NCI-H2107 treated with DMSO at 0.1 percent for 48 hours (cell line): ENCODE results near the gene ADNP.

Source experiments
- DNase-seq: peaks from one replicate; lab custom pipeline; 2025; ENCODE audit not compliant: unreplicated experiment; lab: John Stamatoyannopoulos, UW

ADNP gene

DNA sequence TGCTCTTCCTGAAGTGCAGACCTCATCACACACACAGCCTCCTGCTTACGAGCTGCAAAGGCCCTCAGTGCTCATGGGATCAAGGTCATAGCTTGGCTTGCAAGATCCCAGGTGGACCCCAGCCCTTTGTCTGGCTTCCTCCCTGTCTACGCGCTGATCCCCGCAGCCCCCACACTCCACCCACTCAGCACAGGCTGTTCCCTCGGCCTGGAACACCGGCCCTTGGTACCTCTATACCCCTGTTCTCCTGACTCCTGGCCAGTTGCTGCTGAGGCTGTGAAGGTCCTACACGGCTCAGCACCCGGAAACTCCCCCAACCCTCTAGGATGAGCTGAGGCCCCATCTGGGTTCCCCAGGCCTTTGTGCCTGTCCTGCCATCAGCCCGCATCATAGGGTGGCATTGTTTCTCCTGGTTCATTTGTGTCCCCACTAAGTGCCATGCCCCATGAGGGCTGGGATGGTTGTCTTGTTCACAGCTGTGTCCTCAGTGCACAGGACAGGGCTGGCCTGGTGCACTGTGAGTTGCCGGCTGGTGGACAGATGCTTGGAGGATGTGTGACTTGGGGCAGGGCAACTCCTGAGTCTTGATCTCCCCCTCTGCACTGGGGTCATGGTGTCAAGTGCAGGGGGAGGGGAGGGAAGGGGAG, 57.0 kb downstream of the ADNP start:
- DNase-seq = no peak

GRCh38 chr20:50873585-50873984, 57.7 kb downstream of the ADNP start:
- DNase-seq = no peak

DNA sequence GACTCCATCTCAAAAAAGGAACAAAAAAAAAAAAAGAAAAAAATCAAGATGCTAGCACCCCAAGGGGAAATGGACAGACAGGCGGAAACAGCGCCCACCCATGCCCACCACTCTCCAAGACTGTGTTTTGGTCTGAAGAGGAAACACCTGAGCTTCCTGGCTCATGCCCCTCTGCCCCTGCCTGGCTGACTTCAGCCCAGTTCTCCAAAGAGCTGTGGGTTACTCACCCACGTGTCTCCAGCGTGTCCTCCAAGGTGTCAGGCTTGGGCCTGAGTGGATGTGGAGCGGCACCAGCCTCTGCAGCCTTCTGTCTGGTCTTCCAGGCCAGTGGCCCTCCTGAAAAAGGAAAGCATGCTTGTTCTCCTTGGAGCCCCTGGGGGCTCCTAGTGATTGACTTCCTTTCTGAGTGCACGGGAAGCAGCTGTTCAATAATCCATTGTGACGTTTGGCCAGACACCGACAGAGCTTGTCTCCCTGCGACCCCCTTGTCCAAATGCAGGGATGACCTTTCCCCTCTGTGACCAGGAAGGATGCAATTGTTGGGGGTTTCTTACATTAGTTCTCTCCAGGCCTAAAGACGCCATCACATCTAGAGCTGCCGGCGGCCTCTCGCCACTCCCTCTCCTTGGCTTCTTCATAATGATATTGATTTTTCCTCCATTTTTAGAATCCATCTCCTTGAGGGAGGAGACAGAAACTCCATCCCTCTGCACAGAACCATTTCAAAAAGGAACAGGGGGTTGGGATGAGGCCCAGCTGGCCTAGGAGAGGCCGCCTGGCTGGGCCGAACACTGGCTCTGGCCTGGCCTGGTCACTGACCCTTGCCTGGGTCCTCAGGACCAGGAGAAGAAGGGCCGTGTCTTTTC, 58.4 kb downstream of the ADNP start:
- no peak for DNase-seq

DNA sequence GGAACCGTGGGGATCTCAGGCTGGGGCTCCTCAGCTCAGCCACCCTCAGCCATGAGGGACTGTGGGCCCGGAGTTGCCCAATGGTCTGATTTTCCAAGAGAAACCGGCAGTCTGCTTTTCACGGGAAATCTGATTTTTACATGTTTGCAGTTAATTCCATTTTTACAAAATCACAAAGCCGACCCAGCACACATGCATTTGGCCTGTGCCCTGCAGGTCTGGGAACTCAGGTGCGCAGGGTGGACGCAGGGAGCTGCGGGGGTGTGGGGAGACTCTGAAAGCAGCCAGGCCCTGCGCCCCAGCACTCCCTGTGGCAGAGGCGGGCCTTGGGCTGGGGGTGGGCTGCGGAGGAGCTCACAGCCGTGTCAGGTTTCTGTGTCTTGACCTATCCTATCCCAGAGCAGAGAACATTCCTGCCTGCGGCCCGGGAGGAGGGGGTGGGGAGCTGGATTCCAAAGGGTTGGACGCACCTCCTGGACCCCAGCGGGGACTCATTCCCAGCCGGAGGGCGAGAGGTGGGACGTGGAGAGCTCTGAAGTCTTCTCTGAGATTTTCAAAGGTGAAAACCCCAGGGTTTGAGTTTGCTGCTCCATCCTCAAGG, 60.6 kb downstream of the ADNP start:
- DNase-seq = no peak

- DNase-seq = no peak
Measured at GRCh38 chr20:50868509-50869495, 62.4 kb downstream of the ADNP start.

DNA sequence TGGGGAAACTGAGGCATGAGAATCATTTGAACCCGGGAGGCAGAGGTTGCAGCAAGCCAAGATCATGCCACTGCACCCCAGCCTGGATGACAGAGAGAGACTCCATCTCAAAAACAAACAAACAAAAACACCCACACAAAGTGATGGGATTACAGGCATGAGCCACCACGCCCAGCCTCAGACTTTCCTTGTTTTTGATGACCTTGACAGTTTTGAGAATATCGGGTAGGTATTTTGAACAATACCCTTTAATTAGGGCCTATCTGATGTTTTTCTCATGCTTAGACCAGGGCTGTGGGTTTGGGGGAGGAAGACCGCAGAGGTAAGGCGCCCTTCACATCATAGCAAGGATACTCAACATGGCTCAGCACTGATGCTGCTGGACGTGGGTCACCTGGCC, 63.4 kb downstream of the ADNP start:
- DNase-seq = no peak

GRCh38 chr20:50866831-50867230, 64.4 kb downstream of the ADNP start:
- DNase-seq = no peak

DNA sequence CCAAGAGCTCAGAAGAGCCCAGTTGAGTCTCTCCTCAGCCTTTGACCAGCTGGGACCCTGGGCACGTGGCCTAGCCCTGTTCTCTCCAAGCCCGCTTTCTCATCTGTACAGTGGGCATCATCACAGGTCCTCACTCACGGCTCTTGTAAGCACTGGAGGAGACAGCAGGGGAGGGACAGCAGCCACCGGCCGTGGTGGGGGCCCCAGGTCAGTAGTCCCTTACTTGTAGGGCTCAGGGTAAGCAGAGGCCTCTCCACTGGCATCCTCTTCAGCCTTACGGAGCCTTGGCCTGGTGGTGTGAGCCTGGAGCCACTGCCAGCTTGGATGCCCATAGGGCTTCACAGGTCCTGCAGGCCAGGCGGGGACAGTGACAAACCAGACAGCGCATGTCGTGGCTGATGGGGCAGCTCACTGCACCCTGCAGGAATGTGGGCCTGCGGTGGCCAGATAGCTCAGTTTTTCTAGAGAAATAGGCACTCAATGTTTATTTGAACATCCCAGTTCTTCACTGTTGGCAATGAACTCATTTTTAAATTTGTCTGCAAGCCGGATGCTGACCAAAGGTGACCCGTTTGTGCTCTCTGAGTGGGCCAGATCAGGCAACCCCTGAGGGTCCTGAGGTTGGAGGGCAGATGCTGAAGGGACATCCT, 65.1 kb downstream of the ADNP start:
- no peak for DNase-seq

DNA sequence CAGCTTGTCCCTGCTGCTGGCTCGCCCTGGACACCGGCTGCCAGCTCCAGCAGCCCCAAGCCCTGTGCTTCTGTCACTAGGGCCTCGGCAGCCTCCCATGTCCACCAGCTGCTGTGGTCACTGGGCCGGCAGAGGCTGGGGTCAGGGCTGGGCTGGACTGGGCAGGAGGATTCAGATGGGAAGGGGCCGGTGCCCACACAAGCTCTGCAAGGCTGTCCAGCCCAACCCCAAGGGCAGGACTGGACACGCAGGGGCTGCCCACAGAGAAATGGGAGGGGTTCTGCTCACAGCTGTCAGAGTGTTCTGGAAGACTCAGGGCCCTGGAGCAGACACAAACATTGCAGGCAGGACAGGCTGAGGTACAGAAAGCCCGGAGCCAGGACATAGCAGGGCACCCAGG, 65.6 kb downstream of the ADNP start:
- DNase-seq = no peak

DNA sequence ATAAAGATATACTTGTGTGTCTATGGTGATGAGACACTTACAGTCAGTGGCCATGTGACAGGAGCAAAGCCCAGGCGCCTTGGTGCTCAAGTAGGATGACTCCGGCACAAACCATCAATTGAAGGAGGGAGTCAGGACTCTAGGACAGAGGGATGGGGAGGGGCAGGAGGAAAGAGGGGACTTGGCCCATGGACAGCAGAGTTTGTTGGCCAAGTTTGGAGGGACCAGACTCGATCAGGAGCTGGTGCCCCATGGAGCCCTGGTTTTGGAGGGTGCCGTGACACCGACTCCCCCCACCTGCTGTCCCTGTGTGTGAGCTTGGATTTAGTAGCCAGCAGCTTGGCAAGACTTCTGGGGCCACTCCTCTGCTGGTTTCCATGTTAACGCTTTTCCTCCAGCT, 66.1 kb downstream of the ADNP start:
- DNase-seq = no peak

- no peak for DNase-seq
Measured at GRCh38 chr20:50862546-50862945, 68.7 kb downstream of the ADNP start.

DNA sequence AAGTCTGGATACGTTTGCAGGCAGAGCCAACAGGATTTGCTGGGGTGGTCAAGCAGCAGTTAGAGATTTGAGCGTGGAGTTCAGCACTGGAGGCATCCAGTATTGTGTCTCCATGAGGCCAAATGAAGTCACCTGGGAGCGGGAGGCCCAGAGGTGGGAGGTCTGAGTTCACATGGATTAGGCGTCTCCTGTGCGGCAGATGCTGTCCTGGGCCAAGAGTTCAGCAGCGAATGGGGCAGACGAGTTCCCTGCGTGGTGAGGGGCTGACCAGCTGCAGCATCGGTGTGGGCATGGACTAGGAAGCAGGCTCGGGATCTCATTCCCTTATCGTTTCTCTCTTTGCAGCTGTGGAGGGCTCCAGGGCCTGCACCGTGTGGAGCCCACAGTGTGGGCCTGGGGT, 70.2 kb downstream of the ADNP start:
- no peak for DNase-seq

DNA sequence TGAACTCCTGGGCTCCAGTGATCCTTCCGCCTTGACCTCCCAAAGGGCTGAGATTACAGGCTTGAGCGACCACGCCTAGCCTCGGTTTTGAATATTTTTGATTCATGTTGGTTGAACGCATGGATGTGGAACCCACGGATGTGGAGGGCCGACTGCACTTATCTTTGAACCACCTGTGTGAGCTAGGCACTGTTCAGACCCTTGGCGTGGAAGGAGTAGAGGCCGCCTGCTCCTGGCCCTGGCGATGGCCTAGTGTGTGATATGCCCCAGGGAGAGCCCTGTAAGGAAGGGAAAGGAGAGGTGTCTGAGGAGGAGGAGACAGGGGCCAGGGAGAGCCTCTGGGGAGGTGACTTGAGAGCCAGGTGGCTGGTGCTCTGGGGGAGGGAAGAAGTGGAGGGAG, 72.1 kb downstream of the ADNP start:
- no peak for DNase-seq

- no peak for DNase-seq
Measured at GRCh38 chr20:50858525-50858924, 72.7 kb downstream of the ADNP start.

DNA sequence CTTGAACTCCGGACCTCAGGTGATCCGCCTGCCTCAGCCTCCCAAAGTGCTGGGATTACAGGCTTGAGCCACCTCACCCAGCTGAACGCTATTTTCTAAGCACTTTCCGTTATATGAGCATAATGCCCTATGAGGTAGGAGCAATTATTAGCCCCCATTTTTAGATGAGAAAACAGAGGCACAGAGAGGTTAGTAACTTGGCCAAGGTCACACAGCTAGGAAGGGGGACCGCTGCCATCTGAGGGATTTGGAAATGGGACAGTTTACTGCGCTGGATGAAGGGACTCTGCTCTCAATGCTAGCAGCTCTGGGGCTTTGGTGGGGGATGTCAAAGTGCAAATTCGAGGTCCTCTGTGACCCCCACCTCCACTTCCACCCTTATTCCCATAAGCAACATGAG, 73.9 kb downstream of the ADNP start:
- no peak for DNase-seq

GRCh38 chr20:50856475-50857041, 74.7 kb downstream of the ADNP start:
- DNase-seq = no peak

- peak; percentile 22 for DNase-seq
Measured at GRCh38 chr20:50855498-50856474, 75.5 kb downstream of the ADNP start.

DNA sequence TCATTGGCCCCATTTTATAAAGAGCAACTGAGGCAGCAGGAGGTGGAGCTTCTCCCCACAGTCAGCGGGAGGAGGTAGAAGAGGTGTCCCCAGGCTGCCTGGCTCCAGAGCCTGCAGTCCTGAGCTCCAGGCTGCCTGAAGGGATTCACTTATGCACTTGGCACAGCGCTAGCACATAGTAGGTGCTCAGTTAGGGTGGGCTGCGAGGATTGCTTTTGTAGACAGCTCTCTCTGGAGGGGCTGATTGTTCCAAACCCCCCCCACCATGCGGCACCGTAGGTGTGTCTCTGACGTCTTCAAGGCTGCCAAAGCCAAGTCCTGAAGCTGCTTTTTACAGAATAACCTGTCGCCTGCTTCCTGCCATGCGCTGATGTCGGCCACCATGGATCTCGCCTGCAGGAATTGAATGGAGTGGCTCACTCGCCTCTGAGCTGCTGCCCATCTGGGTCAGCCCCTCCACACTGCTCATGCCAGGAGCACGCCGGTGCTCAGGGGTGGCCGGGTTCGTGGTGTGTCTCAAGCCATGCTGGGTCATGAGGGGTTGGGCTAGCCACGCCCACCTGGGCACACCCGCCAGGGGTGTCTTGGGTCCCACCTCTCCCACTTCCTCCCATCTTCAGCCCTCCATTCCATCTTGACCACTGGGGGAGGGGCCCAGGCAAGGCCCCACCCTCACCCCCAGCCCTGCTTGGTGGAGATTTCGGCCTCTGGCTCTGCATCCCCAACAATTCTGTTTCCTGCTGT, 76.6 kb downstream of the ADNP start:
- DNase-seq = no peak
